COR-L47 (cell line): Measurements from ENCODE around the gene DNPH1.

Source experiments
- DNase-seq: peaks from one replicate; lab custom pipeline; 2025; lab: John Stamatoyannopoulos, UW

Gene DNPH1

DNA sequence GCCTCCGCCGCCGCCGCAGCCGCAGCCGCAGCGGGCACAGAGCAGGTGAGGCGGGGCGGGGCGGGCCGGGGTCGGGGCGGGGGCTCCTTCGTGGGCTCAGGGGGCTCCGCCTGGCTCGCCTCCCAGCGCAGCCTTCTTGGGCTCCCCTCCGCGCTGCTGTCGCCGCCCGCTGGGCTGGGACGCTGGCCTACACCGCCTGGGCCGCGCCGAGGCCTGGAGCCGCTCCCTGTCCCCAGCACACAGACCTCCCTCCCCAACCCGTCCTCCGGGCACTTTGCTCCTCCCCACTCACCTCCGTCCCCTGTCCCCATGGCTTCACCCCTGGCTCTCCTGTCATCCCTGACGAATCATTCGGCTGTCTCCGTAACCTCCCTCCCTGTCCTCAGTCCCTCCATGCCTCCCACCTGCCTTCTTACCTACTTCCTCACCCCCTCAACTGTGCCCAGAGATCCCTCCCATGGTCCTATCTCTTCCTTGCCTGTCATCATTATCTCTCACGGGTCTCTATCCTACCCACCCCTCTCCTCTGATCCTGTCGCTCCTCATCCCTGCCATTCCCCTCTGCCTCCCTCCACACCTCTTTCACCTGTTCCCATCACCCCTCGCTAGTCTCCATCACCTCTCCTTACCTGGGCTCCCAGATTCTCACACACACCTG lies 14.5 kb upstream of the DNPH1 start:
- DNase-seq: peak; percentile 29

DNA sequence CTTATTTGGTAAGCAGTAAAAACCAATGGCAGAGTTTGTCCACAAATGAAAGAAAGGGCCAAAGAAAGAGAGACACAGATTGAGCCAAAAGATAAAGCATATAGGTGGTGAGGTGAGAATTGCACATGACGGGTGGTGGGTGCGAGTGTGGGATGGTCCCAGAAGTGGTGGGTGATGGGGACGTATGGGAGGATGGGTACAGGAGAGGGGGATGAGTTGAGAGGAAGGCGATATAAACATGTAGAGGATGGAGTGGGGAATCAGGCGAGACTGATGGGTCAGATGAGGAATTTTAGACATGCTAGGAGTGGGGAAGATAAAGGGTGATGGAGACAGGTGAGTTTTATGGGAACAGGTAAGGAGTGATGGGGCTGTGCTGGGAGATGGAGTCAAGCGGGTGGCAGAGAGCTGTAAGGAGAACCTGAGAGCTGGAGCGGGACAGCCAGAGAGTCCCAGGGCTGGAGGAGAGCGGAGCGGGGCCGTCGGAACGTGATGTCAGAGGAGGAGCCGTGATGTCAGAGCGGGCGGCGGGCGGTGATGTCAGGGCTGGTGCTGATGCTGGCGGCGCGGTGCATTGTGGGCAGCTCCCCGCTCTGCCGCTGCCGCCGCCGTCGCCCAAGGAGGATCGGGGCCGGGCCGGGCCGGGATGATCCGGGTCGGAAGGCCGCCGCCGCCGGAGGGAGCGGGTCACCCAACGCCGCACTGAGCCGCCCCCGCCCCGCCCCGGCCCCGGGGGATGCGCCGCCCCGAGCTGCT lies 13.8 kb upstream of the DNPH1 start, which contains the start of gene TTBK1:
Gene TTBK1 (plus strand): TSS at position 574 of the 756 bp plus-strand sequence. CDS start 3,180 bp downstream, outside the sequence.
- peak; percentile 50 for DNase-seq

DNA sequence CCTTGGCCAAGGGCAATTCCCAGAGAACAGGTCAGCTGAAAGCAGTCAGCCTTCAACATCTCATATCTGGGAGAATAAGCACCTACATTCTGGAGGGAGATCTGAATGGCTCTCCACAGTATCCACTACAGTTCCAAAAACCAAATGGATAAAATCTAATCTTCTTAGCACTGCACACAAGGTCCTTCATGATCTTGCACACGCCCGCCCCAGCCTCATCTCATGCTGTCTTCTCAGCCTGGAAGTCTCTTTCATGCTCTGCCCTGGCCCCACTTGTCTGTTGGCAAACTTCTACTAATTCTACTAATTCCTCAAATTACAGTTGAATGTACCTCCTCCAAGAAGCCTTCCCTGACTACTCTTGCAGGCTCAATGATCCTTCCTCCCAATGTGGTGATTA lies 12.2 kb upstream of the DNPH1 start:
- DNase-seq: no peak

DNA sequence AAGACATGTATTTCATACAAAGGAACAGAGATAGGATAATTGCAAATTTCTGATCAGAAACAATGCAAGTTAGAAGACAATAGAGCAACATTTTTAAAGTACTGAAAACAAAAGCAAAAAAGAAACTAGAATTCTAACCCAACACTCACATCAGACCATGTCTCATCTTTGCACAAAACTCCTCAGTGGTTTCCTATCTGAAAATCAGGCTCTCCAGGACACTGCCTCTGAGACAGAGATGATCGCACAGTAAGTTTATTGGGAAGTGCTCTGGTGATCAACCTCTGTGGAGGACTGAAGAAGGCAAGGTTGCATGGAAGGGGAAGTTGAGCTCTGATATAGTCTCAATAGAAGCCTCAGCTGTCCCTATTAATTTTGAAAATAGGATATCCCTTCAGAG lies 11.7 kb upstream of the DNPH1 start:
- DNase-seq: no peak

DNA sequence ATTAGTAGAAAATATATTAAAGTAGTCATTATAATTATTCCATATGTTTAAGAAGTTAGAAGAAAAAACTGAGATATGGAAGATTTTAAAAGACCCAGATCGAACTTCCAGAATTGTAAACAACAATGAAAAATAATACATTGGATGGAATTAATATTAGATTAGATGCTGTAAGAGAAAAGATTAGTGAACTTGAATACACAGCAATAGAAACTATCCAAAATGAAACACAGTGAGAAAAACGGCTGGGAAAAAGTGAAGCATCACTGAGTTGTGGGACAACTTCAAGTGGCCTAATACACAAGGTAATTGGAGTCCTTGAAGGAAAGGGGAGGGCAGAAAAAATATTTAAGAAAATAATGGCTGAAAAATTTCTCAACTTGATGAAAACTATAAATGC lies 9.8 kb upstream of the DNPH1 start:
- no peak for DNase-seq

DNA sequence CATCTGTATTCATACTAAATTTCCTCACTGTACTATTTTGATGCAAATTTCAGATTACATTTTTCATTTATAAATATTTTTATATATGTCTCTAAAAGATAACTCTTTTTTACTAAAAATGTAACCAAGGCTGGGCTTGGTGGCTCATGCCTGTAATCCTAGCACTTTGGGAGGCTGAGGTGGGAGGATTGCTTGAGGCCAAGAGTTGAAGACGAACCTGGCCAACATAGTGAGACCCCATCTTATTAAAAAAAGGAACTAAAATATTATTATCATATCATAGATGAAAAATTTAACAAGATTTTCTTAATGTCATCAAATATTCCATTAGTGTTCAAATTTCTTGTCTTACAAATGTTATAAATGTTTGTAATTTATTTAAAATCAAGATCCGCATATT lies 6.6 kb upstream of the DNPH1 start:
- DNase-seq: no peak

DNA sequence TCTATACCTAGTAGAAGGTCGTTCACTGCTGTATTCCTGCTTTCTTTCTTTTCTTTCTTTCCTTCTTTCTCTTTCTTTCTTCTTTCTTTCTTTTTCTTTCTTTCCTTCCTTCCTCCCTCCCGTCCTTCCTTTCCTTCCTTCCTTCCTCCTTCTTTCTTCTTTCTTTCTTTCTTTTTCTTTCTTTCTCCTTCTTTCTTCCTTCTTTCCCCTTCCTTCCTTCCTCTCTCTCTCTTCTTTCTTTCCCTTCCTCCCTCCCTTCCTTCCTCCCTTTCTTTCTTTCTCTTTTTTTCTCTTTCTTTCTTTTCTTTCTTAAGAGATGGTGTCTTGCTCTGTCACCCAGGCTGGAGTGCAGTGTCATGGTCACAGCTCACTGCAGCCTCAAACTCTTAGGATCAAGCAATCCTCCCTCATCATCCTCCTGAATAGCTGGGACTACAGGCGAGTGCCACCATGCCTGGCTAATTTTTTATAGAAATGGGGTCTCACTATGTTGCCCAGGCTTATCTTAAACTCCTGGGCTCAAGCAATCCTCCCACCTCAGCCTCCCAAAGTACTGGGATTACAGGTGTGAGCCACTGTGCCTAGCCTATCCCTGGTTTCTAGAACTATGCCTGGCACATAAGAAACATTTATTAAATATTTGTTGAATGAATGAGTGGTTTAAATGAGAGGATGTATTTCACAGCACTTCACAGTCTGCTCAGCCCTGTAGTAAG lies 2.6 kb upstream of the DNPH1 start:
- DNase-seq: no peak

DNA sequence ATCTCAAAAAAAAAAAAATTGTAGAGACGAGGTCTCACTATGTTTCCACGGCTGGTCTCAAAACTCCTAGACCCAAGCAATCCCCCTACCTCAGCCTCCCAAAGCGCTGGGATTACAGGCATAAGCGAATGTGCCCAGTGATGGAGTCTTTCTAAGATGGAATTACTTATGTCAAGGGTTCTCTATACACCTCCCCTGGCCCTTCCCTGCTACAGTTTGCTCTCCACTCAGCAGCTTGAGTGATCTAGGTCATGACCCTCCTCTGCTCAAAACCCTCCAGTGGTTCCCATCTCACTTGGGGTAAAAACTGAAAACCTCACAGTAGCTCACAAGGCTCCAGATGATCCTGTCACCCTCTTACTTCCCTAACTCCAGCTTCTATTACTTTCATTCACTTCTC lies 1.8 kb upstream of the DNPH1 start:
- no peak for DNase-seq

DNA sequence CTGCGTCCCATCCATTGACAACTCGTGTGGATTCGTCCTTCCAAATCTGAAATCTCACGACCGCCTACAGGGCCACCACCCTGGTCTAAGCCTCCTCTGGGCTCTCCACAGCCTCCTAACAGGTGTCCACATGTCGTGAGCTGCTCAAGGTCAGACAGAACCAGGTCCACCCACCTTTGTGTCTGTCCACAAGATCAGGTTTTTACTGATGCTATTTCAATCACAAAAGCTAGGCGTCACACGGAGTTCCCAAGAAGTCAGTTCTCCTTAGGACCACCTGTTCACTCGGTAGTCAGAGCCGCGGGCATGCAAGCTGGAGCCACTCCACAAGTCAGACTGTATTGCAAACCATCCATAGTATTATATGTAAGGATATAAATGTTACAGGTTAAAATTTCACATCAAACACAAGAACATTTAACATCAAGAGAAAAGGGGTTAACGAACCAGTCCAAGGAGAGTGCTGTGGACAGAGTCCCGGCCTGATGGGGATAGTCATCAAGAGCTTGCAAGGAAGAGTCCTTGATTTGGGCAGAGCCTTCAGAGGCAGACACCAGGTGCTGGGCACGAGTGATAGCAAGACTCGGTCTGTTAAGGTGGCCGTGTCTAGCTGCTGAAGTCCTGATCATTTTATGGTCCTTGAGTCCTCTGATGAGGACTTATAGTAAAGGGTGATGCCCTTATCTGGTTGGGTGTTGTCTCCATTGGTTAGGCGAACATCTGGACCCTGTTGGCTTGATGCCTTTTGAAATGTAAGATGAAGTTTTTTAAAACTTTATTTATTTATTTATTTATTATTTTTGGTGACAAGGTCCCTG lies 731 bp upstream of the DNPH1 start:
- no peak for DNase-seq

DNA sequence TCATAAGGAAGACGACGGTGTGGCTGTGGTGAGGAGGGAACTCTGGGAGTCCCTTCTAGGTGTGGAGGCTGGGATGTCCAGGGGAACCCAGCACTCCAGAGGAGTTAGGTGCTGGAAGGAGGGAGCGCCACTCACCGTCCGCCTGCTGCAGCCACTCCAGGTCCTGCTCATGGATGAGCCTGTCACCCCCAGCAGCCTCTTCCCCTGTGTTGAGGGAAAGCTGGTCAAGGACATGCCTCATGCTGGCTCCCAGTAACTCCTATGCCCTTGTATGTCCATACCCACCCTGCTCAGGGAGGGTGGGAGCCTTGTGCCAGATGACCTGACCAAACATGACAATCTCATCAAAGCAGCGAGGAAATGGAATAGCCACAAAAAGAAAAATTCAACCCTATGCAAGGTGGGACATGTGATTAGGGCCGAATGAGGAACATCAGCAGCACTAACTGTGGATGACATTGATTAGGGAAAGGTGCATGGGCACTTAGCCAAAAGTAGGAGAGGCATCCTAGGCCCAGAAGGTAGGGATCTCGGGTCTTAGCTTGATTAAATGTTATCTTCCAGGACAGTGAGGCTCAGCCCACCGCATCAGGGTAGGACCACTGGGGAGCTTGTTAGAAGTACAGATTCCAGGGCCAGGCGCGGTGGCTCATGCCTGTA lies 3.0 kb downstream of the DNPH1 start:
- DNase-seq: no peak

DNA sequence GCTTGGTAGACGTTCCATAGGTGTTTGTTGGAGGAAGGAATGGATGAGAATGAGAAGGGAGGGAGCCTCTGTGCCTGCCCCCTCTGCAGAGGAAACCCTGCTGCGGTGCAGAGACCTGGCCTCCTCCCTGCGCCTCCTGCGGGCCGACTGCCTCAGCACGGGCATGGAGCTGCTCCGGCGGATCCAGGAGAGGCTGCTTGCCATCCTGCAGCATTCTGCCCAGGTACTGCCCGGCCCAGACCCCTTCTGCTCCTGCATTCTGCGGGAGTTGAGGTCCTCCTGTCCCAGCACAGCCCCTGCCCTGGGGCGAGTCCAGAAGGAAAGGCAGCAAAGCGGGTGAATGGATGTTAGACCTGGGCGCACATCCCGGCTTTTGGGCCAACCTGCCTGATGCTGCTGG lies 6.1 kb downstream of the DNPH1 start:
- no peak for DNase-seq

DNA sequence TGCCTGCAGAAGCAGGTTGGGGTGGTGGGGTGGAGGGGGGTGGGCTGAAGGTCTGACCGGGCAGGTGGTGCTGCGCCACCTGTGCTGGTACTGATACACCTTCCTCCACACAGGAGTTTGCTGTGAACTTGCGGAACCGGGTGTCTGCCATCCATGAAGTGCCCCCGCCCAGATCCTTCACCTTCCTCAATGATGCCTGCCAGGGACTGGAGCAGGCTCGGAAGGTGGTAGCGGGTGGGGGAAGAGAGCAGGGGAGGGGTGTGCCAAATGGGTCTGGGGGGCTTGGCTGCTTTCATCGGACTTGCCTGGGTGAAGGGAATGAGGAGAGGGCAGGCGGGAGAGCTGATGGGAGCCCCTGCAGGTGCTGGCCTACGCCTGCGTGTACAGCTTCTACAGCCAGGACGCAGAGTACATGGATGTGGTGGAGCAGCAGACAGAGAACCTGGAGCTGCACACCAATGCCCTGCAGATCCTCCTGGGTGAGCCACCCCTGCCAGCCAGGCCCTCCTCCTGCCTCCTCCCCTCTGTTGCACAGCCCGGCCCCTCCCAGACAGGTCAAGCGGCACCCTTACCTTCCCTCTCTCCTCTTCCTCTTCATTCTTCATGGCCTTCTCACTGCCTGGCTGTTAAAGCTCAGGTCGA lies 6.7 kb downstream of the DNPH1 start:
- DNase-seq: no peak

DNA sequence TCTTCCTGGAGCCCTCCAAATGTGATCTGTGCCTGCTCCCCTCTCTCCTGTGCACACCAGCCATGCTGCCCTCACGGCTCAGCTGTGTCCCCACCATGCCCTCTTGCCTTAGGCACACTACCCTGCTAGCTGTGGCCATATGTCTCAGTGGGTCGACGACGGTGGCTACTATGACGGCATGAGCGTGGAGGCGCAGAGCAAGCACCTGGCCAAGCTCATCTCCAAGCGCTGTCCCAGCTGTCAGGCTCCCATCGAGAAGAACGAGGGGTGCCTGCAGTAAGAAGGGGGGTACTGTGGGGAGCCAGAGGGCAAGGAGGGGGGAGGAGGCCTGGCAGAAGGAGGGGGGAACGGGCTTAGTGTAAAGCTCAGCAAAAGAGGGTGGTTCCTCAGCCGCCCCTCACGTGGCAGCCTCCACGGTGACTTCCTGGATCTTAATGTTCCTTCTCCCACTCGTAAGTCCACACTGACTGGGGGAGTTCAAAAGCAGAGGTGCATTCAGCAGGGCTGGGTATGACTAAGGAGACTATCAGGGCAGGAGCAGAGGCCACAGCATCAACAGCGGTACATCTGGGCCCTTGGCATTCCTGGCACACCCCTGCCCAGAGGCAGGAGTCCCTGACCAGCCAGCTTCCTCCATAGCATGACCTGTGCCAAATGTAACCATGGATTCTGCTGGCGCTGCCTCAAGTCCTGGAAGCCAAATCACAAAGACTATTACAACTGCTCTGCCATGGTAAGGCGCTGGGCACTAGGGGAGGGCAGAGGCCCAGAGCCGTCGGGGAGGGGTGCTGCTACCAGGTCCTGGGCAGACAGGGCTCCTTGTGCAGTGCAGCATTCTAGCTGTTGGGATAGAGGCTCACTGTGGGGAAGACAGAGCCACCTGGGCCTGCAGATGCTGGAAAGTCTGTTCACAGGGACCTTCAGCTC lies 8.0 kb downstream of the DNPH1 start:
- no peak for DNase-seq

DNA sequence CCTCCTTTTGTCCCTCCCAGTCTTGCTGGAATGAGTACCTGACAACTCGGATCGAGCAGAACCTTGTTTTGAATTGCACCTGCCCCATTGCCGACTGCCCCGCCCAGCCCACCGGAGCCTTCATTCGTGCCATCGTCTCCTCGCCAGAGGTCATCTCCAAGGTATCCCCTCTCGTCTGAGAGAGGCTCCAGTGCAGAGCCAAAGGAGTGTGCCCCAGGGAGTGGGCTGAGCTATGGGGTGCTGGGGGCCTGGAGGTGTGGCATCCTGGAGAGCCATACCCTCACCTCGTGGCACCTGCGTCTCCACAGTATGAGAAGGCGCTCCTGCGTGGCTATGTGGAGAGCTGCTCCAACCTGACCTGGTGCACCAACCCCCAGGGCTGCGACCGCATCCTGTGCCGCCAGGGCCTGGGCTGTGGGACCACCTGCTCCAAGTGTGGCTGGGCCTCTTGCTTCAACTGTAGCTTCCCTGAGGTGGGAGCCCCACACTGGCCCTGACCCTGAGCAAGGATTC lies 8.8 kb downstream of the DNPH1 start:
- DNase-seq: no peak

DNA sequence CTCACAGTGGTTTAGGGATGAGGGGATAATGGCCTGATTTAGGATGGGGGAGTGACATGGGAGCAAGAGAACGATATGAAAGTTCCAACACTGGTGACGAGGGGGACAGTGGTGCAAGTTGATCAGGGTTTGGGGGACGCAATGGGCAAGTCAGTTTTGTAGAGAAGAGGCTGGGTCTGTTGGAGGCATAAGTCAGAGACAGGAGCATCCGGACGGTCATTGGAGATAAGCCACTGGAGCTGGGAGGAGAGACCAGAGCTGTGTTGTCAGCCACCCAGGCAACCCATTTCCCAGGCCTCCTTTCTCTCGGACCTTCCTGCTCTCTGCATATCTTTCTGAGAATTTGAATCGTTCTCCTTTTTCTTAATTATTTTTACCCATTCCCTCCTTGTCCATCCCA lies 9.5 kb downstream of the DNPH1 start:
- DNase-seq: no peak

DNA sequence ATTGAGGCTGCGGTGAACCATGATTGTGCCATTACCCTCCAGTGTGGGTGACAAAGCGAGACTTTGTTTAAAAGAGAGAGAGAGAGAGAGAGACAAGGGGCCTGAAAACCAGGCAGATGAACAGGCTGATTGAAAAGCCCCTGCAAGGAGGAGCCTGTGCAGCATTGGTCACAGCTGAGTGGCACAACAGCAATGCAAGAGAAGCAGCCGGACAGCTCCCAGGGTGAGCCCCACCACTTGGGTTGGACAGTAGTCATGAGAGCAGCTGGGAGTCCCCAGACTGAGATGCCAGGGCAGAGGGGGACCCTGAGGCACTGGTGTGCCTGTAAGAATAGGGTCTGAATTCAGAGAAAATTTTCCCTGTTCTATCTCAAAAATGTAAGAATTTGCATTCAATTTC lies 10.2 kb downstream of the DNPH1 start:
- DNase-seq: no peak

DNA sequence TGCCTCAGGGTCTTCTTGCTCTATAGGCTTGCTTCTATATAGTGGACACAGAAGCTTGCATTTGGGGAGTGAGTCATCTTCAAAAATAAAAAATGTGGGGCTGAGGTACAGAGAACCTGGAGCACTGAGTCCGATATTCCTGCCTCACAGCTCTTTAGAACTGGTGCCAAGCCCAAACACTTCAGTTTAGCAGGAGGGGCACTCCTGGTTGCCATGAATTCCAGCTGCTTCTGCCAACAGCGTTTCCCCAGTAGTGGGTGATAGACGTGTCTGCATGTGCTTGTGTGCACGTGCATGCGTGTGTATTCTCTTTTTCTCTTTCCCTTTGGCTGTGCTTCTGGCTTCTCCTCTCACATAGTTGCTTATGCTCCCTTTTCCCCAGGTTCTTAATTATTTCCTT lies 11.9 kb downstream of the DNPH1 start:
- no peak for DNase-seq

DNA sequence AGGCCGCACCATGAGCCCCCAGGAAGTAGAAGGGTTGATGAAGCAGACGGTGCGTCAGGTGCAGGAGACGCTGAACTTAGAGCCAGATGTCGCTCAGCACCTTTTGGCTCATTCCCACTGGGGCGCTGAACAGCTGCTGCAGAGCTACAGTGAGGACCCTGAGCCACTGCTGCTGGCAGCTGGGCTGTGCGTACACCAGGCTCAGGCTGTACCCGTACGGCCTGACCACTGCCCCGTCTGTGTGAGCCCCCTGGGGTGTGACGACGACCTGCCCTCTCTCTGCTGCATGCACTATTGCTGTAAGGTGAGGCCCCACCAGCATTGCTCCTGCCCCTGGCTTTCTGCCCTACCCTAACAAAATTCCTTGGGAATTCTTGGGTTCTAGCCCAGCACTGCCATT lies 13.1 kb downstream of the DNPH1 start:
- DNase-seq: no peak

DNA sequence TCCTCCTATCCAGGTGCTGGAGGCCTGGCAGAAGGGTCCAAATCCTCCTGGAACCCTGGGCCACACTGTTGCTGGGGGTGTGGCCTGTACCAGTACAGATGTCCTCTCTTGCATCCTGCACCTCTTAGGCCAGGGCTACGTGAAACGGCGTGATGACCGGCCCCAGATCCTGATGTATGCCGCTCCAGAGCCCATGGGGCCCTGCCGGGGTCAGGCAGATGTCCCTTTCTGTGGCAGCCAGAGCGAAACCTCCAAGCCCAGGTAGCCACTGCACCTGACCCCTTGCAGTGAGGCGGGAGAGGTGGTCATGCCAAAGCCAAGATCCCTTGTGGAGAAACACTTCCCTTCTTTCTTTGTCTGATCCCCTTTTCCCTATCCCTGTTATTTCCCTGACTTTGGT lies 14.2 kb downstream of the DNPH1 start:
- no peak for DNase-seq

DNA sequence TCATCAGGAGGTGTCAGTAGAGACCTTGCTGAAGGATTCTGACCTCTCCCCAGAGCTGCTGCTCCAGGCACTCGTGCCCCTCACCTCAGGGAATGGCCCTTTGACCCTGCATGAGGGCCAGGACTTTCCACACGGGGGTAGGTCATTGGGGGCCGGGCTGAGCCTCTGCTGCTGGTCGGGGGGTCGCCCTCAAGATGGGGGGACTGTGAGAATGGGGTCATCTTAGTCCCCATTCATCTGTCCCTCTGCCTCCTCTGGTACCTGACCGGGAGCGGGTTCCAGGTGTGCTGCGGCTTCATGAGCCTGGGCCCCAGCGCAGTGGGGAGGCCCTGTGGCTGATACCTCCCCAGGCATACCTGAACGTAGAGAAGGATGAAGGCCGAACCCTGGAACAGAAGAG lies 15.8 kb downstream of the DNPH1 start:
- no peak for DNase-seq
